IMR-90 (cell line): Measurements from ENCODE around the gene FBXL7. TPM values are rescaled to one million over a fixed set of nuclear protein-coding genes. Genes with fewer than 3 reads are reported as not detected.

Source experiments
- ATAC-seq: fragments of 200-7000 bp; cut with Tn5 transposase; 2 replicates; pipeline ENCODE4 v1.9.1; 2020; ENCODE audit warnings: low read depth, mild to moderate bottlenecking, moderate library complexity
- BruUV-seq: library from RNA; stranded (reverse); fragments of 400-500 nt; replicated peaks from 2 replicates; lab custom pipeline; 2021; lab: Mats Ljungman, UMichigan
- CTCF ChIA-PET: fragments of 300-600 bp; formaldehyde crosslinking; extraction: SDS; loops from one replicate; lab custom pipeline; 2021; ENCODE audit warnings: antibody characterized with exemption; lab: Yijun Ruan, JAX
- POLR2A ChIA-PET: fragments of 300-600 bp; sonication (Branson Sonifier 250); formaldehyde crosslinking; loops from one replicate; lab custom pipeline; 2022; ENCODE audit warnings: antibody characterized with exemption; ENCODE audit not compliant: unreplicated experiment; lab: Charles Lee
- DNase-seq: peaks from one replicate; pipeline ENCODE4 v3.0.0; 2013
- H2AFZ ChIP-seq: replicated peaks from 2 replicates; pipeline ENCODE3; 2013; ENCODE audit warnings: low read length, mild to moderate bottlenecking; ENCODE audit not compliant: poor library complexity
- H2AK5ac ChIP-seq: 2 replicates; pipeline ENCODE4 v1.6.1; 2013; ENCODE audit warnings: low read depth, low read length, inconsistent platforms
- H2AK9ac ChIP-seq: replicated peaks from 2 replicates; pipeline ENCODE3; 2013; ENCODE audit warnings: mild to moderate bottlenecking, low read depth, low read length, moderate library complexity; ENCODE audit not compliant: poor library complexity
- H2BK120ac ChIP-seq: 2 replicates; pipeline ENCODE4 v1.6.1; 2013; ENCODE audit warnings: low read depth, low read length, inconsistent platforms
- H2BK15ac ChIP-seq: 3 replicates; pipeline ENCODE4 v1.6.1; 2013; ENCODE audit warnings: low read depth, low read length, inconsistent platforms
- H2BK20ac ChIP-seq: 2 replicates; pipeline ENCODE4 v1.6.1; 2013; ENCODE audit warnings: low read depth, mild to moderate bottlenecking, inconsistent platforms, low read length, moderate library complexity
- H2BK5ac ChIP-seq: 2 replicates; pipeline ENCODE4 v1.6.1; 2013; ENCODE audit warnings: mild to moderate bottlenecking, low read depth, low read length, inconsistent platforms; ENCODE audit not compliant: poor library complexity, severe bottlenecking
- H3K14ac ChIP-seq: replicated peaks from 2 replicates; pipeline ENCODE4 v1.6.1; 2013; ENCODE audit warnings: low read depth, low read length, inconsistent platforms
- H3K18ac ChIP-seq: 2 replicates; pipeline ENCODE4 v1.6.1; 2013; ENCODE audit warnings: low read depth, low read length, control low read depth
- H3K23ac ChIP-seq: 2 replicates; pipeline ENCODE4 v1.6.1; 2013; ENCODE audit warnings: low read depth, low read length, inconsistent platforms
- H3K27ac ChIP-seq: 2 replicates; pipeline ENCODE4 v1.5.1; 2013; ENCODE audit warnings: mild to moderate bottlenecking, control low read depth, low read length; ENCODE audit not compliant: insufficient read depth
- H3K27me3 ChIP-seq: 2 replicates; pipeline ENCODE4 v1.6.1; 2013; ENCODE audit warnings: low read length; ENCODE audit not compliant: control insufficient read depth, insufficient read depth
- H3K36me3 ChIP-seq: 2 replicates; pipeline ENCODE4 v1.6.1; 2013; ENCODE audit warnings: low read length, mixed read lengths; ENCODE audit not compliant: control insufficient read depth, insufficient read depth
- H3K4ac ChIP-seq: 2 replicates; pipeline ENCODE4 v1.6.1; 2013; ENCODE audit warnings: low read depth, low read length, inconsistent platforms
- H3K4me1 ChIP-seq: 2 replicates; pipeline ENCODE4 v1.6.1; 2013; ENCODE audit warnings: low read length, mixed read lengths; ENCODE audit not compliant: control insufficient read depth, insufficient read depth
- H3K4me2 ChIP-seq: 2 replicates; pipeline ENCODE4 v1.6.1; 2013; ENCODE audit warnings: low read depth, mild to moderate bottlenecking, control low read depth, low read length, moderate library complexity
- H3K4me3 ChIP-seq: 2 replicates; pipeline ENCODE4 v1.5.1; 2013; ENCODE audit warnings: low read depth, mild to moderate bottlenecking, control low read depth, low read length, moderate library complexity; ENCODE audit not compliant: insufficient read depth
- H3K56ac ChIP-seq: 2 replicates; pipeline ENCODE4 v1.6.1; 2013; ENCODE audit warnings: low read length, inconsistent platforms; ENCODE audit not compliant: insufficient read depth; ENCODE audit errors: extremely low read depth
- H3K79me1 ChIP-seq, 2 experiments: 2 replicates each; pipeline ENCODE4 v1.6.1; 2013; ENCODE audit warnings: low read length in 2 of 2, inconsistent platforms in 1 of 2, low read depth in 1 of 2
- H3K9ac ChIP-seq: 2 replicates; pipeline ENCODE4 v1.6.1; 2013; ENCODE audit warnings: low read depth, low read length, control low read depth
- H3K9me1 ChIP-seq: 2 replicates; pipeline ENCODE4 v1.6.1; 2013; ENCODE audit warnings: low read length, inconsistent platforms; ENCODE audit not compliant: insufficient read depth
- H3K9me3 ChIP-seq: 2 replicates; pipeline ENCODE4 v1.6.1; 2013; ENCODE audit warnings: low read length; ENCODE audit not compliant: control insufficient read depth, insufficient read depth
- H4K20me1 ChIP-seq: 2 replicates; pipeline ENCODE4 v1.6.1; 2013; ENCODE audit warnings: low read length, inconsistent platforms; ENCODE audit not compliant: insufficient read depth
- H4K5ac ChIP-seq: 2 replicates; pipeline ENCODE4 v1.6.1; 2013; ENCODE audit warnings: mild to moderate bottlenecking, low read depth, low read length, control low read depth
- H4K8ac ChIP-seq, 2 experiments: 2 replicates each; pipeline ENCODE4 v1.6.1; 2013; ENCODE audit warnings: low read depth in 2 of 2, low read length in 2 of 2, control low read depth in 1 of 2, inconsistent platforms in 1 of 2
- H4K91ac ChIP-seq: 2 replicates; pipeline ENCODE4 v1.6.1; 2013; ENCODE audit warnings: low read depth, low read length, inconsistent platforms; ENCODE audit not compliant: insufficient read depth
- CTCF ChIP-seq: conservative IDR thresholded peaks from 2 replicates; pipeline ENCODE4 v1.5.1; 2012; ENCODE audit warnings: mild to moderate bottlenecking, low read depth, low read length, improper control_type of control experiment
- WGBS, 2 experiments: methylation state at CpG; one replicate each; pipeline versions ENCODE4 v1.1.5 to v1.1.7; 2013; ENCODE audit warnings: missing lambda C conversion rate in 2 of 2; ENCODE audit not compliant: insufficient read length in 1 of 2; ENCODE audit errors: extremely low coverage in 2 of 2; 5-methylcytosine and 5-hydroxymethylcytosine counted together
- dilution Hi-C: fragments of 300-500 bp; cut with HindIII; formaldehyde crosslinking; loops from one replicate; pipeline ENCODE4 v1.14.3; 2018; ENCODE audit warnings: low sequenced_read_pairs; ENCODE audit not compliant: unreplicated experiment
- in situ Hi-C: fragments of 300-500 bp; cut with MboI; formaldehyde crosslinking; loops from 3 replicates; pipeline ENCODE4 v1.14.3; 2019; ENCODE audit warnings: low sequenced_read_pairs, inconsistent platforms, mixed read lengths
- intact Hi-C: fragments of 100-400 bp; cut with micrococcal nuclease; formaldehyde crosslinking; loops from 2 replicates; pipeline ENCODE4 v1.10.0; 2022
- polyA plus RNA-seq, 3 experiments: library from polyadenylated mRNA; depleted of rRNA; stranded (reverse); fragments of >200 nt; gene quantifications; 2 replicates each; pipeline ENCODE4 v1.2.3, GENCODE V29; 2012; ENCODE audit warnings: low replicate concordance in 1 of 3
- total RNA-seq: library from RNA; depleted of rRNA; stranded (reverse); fragments of >200 nt; gene quantifications from 2 replicates; pipeline ENCODE4 v1.2.3, GENCODE V29; 2012

The FBXL7 gene
- total and polyA plus RNA-seq, 2 of the 4 experiments (the other 2 are of a cell fraction): 4.1 to 10.2 TPM

- in situ Hi-C loops (no loop called here), dilution Hi-C loops (no loop called here), intact Hi-C loops (loop anchor here (10.0 kb wide), 1 partner anchor 402 kb away; no protein-coding TSS in a partner anchor)
- H4K5ac ChIP-seq: no peak overlapping the region
- 40% methylated on average over 2 of the region's 4 CpGs; no CpG with 5 or more reads in 1 of the 2 experiments for WGBS, 2 experiments
- no peaks in the 10 kb centered on the region for H3K27me3 ChIP-seq
- 0 out of 2 replicates have a peak, but pooled peaks cover 3% of the 10 kb centered on the region for H4K20me1 ChIP-seq
- H3K4me2 ChIP-seq: no peak overlapping the region
- no peak overlapping the region for H2AK5ac ChIP-seq
- no peaks in the 10 kb centered on the region for H3K36me3 ChIP-seq
- H3K14ac ChIP-seq: no peak overlapping the region
- H2BK5ac ChIP-seq: no peak overlapping the region
- no peaks in the 10 kb centered on the region; the same call in 1 of the 2 replicates for H3K9me1 ChIP-seq
- H3K9me3 ChIP-seq: no peaks in the 10 kb centered on the region
- ChIA-PET POLR2A (no interaction called here), CTCF (no interaction called here)
- H4K8ac ChIP-seq: no peak overlapping the region
- TF ChIP-seq CTCF: no peak
- H3K4ac ChIP-seq: no peak overlapping the region
- H3K18ac ChIP-seq: no peak overlapping the region
- H3K27ac ChIP-seq: no peak overlapping the region
- ATAC-seq (no peak), DNase-seq (no peak)
- no peaks in the 10 kb centered on the region for H3K4me1 ChIP-seq
- no peak overlapping the region for H3K4me3 ChIP-seq
- no TSS peak for BruUV-seq
- H2BK20ac ChIP-seq: no peak overlapping the region
- H2AK9ac ChIP-seq: no peak overlapping the region
- H2BK120ac ChIP-seq: no peak overlapping the region
- no peak overlapping the region for H2BK15ac ChIP-seq
- no peak overlapping the region for H3K9ac ChIP-seq
- H3K79me1 ChIP-seq: peaks cover 13 to 21% of the 10 kb centered on the region in 2 experiments
- H3K23ac ChIP-seq: no peak overlapping the region
- H4K91ac ChIP-seq: no peak overlapping the region
- no peak overlapping the region for H2AFZ ChIP-seq
- H3K56ac ChIP-seq: no peak overlapping the region
Observed at GRCh38 chr5:15592728-15593127, 92.7 kb downstream of the FBXL7 start.
